Measurements from ENCODE around the gene CDHR2.

The CDHR2 gene

GRCh38 chr5:176530393-176530982, 18.7 kb upstream of the CDHR2 start:
- DNase-seq = no peak

DNA sequence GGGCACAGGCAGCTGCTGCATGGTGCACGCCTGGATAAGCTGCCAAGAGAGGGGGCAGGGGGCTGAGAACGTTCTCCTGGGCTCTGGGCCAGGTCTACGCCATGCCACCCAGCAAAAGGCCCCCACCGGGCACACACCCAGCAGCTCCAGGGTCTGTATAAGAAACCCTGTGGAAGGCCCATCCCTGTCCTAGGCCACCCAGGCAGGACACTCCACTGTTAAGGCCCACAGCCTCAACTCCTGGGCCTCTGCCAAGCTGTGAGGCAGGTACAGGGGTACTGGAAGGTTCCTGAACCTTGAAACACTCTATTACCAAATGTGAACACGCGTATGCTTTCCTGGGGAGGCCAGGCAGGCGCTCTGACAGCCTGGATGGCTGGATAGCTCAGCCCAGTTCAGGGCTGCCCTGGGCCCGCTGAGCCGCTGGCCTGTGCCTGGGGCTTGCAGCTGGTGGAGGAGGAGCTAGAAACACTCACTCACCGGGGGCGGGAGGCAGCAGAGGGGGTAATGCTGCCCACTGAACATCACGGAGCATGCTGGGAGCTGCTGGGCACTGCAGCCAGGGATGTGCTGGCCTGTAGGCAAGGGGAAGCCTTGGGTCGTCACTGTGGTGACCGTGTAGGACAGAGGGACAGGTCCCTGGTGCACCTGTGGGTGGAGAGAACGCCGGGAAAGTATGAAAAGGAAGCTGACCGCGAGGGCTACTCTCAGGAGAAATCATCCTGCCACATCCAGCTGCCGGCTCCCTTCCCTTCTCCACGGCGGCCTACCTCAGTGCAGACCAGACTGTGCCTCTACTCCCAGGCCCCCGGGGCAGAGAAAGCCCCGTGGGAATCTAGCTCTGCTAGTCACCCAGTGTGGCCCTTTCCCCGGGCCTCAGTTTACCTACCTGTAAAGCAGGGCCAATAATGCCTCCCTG, 17.9 kb upstream of the CDHR2 start:
- DNase-seq = peak; percentile 68

DNA sequence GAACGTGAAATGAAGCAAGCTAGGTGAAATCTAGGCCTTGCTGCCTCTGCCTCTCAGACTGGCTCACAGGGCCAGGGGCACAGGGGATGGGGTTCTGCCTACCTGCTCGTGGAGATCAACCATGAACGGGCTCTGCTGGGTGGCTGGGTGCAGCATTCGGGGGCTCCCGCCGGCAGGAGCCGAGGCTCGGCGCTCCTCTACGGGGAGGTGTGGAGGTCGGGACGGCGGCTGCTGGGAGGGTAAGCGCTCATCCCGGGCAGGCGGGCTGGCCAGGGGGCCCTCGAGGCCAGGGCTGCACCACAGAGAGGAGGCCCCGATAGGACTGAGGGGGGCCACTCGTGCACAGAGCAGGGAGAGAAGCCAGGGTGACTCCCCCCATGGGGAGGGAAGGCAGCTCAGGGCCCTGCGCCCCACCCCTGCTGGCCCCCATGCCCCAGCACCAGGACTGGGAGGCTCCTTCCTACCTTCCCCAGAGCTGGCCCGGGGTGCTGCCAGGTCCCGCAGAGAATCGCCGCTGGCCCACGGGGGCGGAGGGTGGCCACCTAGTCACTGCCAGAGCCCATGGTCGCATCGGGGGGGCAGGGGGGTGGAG, 17.1 kb upstream of the CDHR2 start:
- no peak for DNase-seq

- DNase-seq = no peak
These were observed 16.3 kb upstream of the CDHR2 start for GRCh38 chr5:176532795-176533194.

GRCh38 chr5:176533390-176533789, 15.8 kb upstream of the CDHR2 start:
- DNase-seq = no peak

DNA sequence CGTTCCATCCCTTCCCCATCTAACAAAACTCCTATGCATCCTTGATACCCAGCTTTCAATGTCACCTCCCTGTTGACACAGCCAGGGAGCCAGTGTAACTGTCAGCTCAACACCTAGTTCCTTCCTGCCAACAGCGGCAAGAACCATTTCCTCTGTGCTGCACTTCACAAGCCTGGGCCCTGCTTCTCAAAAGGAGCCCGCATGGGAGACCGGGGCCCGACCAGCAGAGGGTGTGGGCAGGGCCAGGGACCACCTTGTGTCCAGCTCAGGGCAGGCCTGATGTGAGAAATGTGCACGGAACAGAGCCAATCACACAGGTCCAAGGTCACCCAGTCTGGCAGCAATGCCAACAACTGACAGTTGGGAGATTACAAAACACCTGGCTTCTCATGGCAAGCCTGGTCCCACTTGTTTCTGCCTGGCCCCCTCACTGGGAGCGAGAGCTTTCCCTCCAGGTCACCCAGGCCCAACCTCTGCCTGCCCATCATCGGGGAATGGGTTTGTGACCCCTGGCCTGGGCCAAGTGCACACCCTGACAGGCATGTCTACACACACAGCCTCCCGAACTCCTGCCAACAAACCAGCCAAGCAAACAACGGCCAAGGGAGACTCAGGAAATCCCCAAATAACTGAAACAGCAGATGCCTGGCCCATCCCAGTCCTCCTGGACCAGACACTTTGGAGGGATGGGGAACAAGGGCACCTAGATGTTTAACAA, 15.1 kb upstream of the CDHR2 start:
- DNase-seq = no peak

DNA sequence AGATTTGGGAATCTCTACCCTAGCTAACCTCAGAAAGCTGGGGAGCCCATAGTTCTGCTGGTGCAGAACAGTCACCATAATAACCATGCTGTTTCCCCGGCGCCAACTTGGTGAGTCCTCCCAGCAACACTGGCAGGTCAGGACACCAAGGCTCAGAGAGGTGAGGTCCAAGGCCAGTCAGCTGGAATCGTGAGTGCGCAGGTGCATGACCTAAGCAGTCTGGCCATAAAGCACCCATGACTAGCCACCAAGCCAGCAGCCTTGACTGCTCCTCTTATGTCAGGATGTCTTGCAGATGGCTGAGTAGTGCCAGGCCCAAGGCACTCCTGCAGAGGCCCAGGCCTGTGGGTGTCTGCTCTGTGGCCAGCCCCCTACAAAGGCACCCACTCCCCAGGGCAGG, 14.5 kb upstream of the CDHR2 start:
- DNase-seq = no peak

DNA sequence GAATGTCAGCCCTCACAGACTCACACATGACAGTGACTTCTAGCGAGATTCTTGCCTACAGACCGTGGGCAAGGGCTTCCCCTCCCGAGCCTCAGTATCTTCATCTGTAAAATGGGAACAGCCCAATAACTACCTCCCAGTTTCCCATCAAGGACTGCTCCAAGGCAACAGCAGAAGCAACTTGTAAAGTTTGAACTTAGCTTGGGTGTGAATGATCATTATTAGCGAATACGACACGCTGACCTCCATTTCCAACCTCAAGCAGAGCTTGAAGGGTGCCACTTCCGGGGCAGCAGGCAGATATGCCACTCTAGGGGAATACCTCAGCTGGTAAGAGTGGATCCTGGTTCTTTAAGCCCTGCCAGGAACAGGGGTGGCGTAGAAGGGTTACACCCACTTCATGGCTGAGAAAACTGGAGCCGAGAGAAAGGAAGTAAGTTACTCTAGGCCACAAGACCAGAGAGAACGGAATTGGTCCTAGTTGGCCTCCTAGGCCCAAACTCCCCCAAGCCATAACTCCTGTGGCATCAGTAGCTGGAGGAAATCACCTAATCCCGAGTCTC, 14.0 kb upstream of the CDHR2 start:
- DNase-seq = no peak

DNA sequence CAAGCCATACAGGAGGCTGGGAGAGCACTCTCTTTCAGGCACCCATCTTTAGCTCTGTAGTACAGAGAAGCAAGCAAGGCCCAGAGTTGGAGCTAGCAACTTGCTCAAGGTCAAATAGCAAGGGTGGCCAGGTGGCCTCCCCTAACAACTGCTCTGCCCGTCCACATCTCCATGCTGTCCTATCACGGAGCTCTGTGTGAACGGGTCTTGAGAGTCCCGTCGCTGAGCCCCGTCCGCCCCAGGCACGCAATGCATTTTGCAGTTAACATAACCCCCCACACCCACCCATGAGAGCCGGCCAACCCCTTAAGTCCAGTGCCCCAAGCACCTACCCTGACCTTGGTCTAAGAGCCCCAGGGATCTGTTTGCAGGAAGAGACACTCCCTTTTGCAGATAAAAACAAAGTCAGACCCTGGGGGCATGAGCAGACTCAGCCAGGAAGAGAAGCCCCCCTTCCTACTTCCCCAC, 13.4 kb upstream of the CDHR2 start:
- no peak for DNase-seq

- peak; percentile 85 for DNase-seq
These were observed 12.8 kb upstream of the CDHR2 start for GRCh38 chr5:176536132-176536901.

DNA sequence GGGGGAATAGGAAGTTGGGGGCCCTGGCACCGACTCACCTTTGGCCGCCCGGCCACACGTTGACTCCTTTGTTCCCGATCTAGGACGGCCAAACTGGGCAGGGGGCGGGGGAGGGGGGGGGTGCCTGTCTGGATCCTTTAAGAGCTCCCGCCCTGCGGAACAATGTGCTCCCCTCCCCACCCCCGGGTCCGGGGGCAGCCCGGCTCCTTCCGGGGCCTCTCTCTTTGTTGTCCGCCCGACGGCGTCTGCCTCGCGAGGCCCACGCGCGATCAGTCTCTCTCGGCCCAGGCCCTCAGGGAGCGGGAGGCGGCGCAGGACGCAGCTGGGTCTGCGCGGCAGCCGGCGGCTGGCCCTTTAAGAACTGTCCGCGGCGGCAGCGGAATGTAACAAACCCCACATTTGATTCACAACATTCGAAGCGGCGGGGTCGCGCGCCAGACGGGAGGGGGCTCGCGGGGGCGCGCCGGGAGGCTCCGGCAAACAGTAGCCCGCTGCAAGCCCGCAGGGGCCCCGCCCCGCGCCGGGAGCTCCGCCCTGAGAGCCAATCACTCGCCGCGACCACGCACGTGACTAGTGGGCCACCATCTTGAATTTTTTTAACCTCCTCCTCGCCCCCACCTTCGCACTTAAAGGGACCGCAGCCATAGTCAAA, 12.1 kb upstream of the CDHR2 start, which contains the start of gene RNF44:
Gene RNF44, minus strand, starts transcription at position 501 of the 652 bp plus-strand sequence. CDS start 4,930 bp downstream, outside the sequence.
- DNase-seq = peak; percentile 99

- peak; percentile 97 for DNase-seq
These were observed 11.4 kb upstream of the CDHR2 start for GRCh38 chr5:176537554-176538229.

DNA sequence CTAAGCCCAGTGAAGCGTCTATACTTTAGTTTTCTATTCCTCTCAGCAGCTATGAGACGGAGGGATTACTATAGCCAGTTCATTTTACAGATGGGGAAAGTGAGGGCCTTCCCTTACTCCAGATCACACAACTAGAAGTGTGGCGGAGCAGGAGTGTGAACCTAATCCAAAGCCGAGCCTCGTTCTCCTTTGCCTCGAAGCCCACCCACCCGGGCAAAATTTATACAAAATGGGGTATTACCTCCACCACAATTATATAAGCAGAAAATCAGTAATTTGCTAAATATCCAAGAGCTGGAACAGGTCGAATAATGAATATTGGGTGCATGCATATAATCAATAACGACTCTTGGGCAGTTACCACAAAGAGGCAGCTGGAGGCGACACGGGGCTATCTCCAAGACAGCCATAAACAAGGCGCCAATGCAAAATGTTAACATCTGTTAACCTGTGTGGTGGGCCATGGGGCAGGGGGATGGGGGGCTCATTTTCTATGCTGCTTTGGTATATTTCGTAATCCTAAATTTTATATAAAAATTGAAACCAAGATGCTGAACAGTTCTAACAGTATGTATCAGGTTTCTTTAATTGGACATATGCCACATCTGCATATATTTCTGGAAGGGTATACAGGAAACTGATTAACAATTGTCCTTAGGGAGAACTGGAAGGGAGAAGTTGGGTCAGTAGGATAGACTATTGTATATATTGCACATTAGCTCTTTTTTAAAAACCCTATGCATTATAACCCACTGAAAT, 10.7 kb upstream of the CDHR2 start:
- DNase-seq = no peak

- no peak for DNase-seq
These were observed 10.2 kb upstream of the CDHR2 start for GRCh38 chr5:176538989-176539384.

GRCh38 chr5:176540476-176540899, 8.7 kb upstream of the CDHR2 start:
- no peak for DNase-seq

DNA sequence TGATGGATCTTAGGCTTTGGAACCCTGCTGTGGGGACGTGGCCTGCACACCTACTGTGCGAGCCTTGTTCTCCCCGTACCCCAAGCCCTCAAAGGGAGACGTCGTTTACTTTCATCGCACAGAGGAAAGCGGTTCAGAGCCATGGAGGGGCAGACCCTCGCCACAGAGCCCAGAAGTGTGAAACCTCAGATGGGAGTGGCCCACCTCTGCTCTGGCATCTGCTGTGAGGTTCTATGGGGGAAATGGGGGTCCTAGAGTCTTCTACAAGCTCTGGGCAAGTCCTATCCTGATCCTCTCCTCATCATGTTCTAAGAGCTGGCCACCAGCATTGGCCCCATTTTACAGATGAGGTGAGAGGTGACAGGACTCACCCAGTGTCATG, 8.2 kb upstream of the CDHR2 start:
- no peak for DNase-seq

DNA sequence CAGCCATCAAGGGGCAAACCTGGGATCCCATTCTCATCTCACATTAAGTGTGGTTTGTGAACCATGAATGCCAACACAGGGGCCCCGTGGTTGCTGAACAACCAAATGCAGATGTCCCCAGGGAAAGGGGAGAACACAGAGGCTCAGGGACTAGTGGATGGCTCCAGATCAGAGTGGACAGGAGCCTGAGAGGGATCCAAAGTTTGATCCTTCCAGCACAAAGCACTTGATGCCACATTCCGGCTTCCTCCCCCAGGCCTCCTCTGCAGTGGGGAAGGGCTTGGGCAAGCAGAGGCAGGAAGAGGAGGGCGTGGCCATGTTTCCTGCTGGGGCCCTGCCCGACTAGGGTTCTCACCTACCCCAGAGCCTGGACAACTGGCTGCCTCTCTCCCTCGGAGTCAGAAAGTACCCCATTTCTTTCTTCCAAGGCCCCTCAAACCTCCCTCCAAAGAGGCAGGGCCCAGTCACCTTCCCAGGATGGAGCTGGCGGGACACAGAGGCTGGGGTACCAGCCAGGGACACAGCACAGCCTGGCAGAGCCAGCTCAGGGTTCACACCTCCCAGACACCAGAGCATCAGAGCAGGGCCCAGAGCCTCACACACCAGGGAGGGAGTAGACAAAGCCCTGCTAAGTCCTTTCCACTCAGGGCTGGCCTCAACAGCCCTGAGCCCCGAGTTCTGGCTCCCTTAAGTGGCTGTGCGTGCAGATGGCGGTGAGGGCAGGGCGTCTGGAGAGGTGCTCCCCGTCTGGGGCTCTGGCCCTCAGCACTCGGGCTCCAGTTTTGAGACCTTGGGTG, 7.6 kb upstream of the CDHR2 start:
- no peak for DNase-seq

GRCh38 chr5:176542135-176542595, 7.0 kb upstream of the CDHR2 start:
- no peak for DNase-seq
